ENCODE results near the gene ATP11C. TPM values are rescaled to one million over a fixed set of nuclear protein-coding genes. Genes with fewer than 3 reads are reported as not detected.

The ATP11C gene
- total and polyA plus RNA-seq, 10 of the 15 experiments (the other 5 are each of a cell fraction or from before 2014, with no cell fraction given), result 16.2 to 44.0 (median 24.8) TPM

DNA sequence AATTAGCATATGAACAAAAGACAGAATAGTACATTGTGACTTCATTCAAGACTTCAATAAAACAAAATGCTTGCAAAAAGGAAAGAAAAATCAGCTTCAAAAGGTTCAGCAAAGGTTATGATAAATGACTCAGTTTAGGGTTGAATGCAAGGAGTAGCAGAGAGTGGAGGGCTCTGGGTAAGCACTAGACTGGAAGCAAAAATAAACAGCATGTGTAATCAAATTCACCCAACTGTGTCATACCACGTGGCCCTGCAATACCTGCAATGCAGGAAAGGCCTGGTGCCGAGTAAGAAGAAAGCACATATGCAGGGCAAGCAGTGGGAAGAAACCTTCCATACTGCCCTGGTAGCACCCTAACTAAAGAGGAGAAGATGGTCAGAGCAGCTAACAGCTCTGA, 88.7 kb downstream of the ATP11C start:
- no peak overlapping the region for H3K9ac ChIP-seq (ENCODE audit: control insufficient read depth, insufficient read depth, low read length)
- peak overlapping the region; percentile 45 for H3K27ac ChIP-seq (ENCODE audit: control insufficient read depth, insufficient read depth)
- H3K4me3 ChIP-seq, result no peak overlapping the region
- ATAC-seq, result peak; percentile 87
- ChIA-PET RAD21 (ENCODE audit: unreplicated experiment) (no interaction called here), CTCF (interaction anchor here (0.9 to 1.8 kb wide), 3 partner anchors 13 to 47 kb away, joined by 3 to 7 read pairs (median 3); no protein-coding TSS in a partner anchor), POLR2A (interaction anchor here (1.5 kb wide), 1 partner anchor 9 kb away, joined by 4 read pairs; no protein-coding TSS in a partner anchor), SMC1A (ENCODE audit: uncharacterized antibody, unreplicated experiment) (interaction anchor here (0.7 to 1.6 kb wide), 4 partner anchors 19 to 85 kb away, joined by 3 to 5 read pairs (median 4); no protein-coding TSS in a partner anchor)
- DNase-seq (ENCODE audit: low read depth, low spot score), result no peak
- H3K4me1 ChIP-seq (ENCODE audit: control insufficient read depth, insufficient read depth, low read length), result peaks cover 10% of the 10 kb centered on the region
- no peaks in the 10 kb centered on the region for H3K27me3 ChIP-seq (replicated peaks in 1 of 2; ENCODE audit: control insufficient read depth in 2 of 2, insufficient read depth in 2 of 2, low read length in 1 of 2)
- intact Hi-C loops (cut with micrococcal nuclease; ENCODE audit: unreplicated experiment), result no loop called here
- no peaks in the 10 kb centered on the region for H3K36me3 ChIP-seq (ENCODE audit: control insufficient read depth in 2 of 2, insufficient read depth in 2 of 2, low read length in 1 of 2)
- TF ChIP-seq SMC3 (IDR thresholded peaks at IDR 0.05; ENCODE audit: borderline replicate concordance, low read length) (no peak), ZNF687 (IDR thresholded peaks at IDR 0.05) (peak; percentile 57), CEBPB (IDR thresholded peaks at IDR 0.05; ENCODE audit: borderline replicate concordance in 1 of 2, low read depth in 2 of 2, low read length in 2 of 2) (no peak), RAD51 (IDR thresholded peaks at IDR 0.05) (peak; percentile 60), USF1 (IDR thresholded peaks at IDR 0.05; ENCODE audit: borderline replicate concordance, extremely low read length, insufficient read depth, low read depth, low read length) (peak; percentile 60), EED (IDR thresholded peaks at IDR 0.05; ENCODE audit: low read depth) (0 out of 2 replicates have a peak, but pooled peaks have one; percentile 28)
- TF ChIP-seq, protein P1, sequence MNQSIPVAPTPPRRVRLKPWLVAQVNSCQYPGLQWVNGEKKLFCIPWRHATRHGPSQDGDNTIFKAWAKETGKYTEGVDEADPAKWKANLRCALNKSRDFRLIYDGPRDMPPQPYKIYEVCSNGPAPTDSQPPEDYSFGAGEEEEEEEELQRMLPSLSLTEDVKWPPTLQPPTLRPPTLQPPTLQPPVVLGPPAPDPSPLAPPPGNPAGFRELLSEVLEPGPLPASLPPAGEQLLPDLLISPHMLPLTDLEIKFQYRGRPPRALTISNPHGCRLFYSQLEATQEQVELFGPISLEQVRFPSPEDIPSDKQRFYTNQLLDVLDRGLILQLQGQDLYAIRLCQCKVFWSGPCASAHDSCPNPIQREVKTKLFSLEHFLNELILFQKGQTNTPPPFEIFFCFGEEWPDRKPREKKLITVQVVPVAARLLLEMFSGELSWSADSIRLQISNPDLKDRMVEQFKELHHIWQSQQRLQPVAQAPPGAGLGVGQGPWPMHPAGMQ (IDR thresholded peaks at IDR 0.05; ENCODE audit: borderline replicate concordance), result no peak
- H3K79me2 ChIP-seq (ENCODE audit: control insufficient read depth, insufficient read depth, low read length), result no peaks in the 10 kb centered on the region; the same call in none of the 2 replicates
- no TSS peak for BruUV-seq (replicated peaks)
- peak overlapping the region; percentile 36 for H3K4me2 ChIP-seq (ENCODE audit: control insufficient read depth, insufficient read depth)
- no peak overlapping the region for H2AFZ ChIP-seq (ENCODE audit: control insufficient read depth, low read depth, low read length)
- H3K9me3 ChIP-seq (replicated peaks; ENCODE audit: control insufficient read depth, insufficient read depth, low read length), result no peaks in the 10 kb centered on the region; the same call in 2 of the 3 replicates
- FAIRE-seq, result no peak
- in situ Hi-C loops (cut with MboI), result no loop called here
- H4K20me1 ChIP-seq (ENCODE audit: control insufficient read depth, insufficient read depth), result no peaks in the 10 kb centered on the region
- WGBS (ENCODE audit: insufficient coverage, insufficient replicate concordance, low lambda C conversion rate, missing lambda C conversion rate), result 0% methylated on average over 2 of the region's 2 CpGs
